ENCODE measurements around the gene NCOA3.
"Not testable (repeated sequence)": the region's sequence is repeated elsewhere in the genome, so short reads cannot be mapped to it uniquely, and the experiment has no call there.

The NCOA3 gene

GRCh38 chr20:47576516-47577033 lies 74.9 kb downstream of the NCOA3 start:
- TF ChIP-seq CTCF (IDR thresholded peaks at IDR 0.05; ENCODE audit: insufficient read depth, low read depth, low read length, missing control alignments): no peak
- DNase-seq (ENCODE audit: low read depth): peak; percentile 59
- H3K4me3 ChIP-seq (ENCODE audit: low read length): no peak overlapping the region

GRCh38 chr20:47577314-47577713 lies 75.6 kb downstream of the NCOA3 start:
- TF ChIP-seq CTCF (IDR thresholded peaks at IDR 0.05; ENCODE audit: insufficient read depth, low read depth, low read length, missing control alignments): no peak
- DNase-seq (ENCODE audit: low read depth): no peak
- H3K4me3 ChIP-seq (ENCODE audit: low read length): no peak overlapping the region

- no peak for DNase-seq (ENCODE audit: low read depth)
- TF ChIP-seq CTCF (IDR thresholded peaks at IDR 0.05; ENCODE audit: insufficient read depth, low read depth, low read length, missing control alignments): no peak
- no peak overlapping the region for H3K4me3 ChIP-seq (ENCODE audit: low read length)
Observed at GRCh38 chr20:47578543-47578942, 76.9 kb downstream of the NCOA3 start.

GRCh38 chr20:47580686-47581085 lies 79.0 kb downstream of the NCOA3 start:
- not testable (repeated sequence) for H3K4me3 ChIP-seq (ENCODE audit: low read length); DNase-seq (ENCODE audit: low read depth)

- no peak overlapping the region for H3K4me3 ChIP-seq (ENCODE audit: low read length)
- no peak for TF ChIP-seq CTCF (IDR thresholded peaks at IDR 0.05; ENCODE audit: insufficient read depth, low read depth, low read length, missing control alignments)
- DNase-seq (ENCODE audit: low read depth): no peak
Observed at GRCh38 chr20:47581090-47581489, 79.4 kb downstream of the NCOA3 start.

GRCh38 chr20:47583551-47583950 lies 81.9 kb downstream of the NCOA3 start:
- DNase-seq (ENCODE audit: low read depth): no peak
- TF ChIP-seq CTCF (IDR thresholded peaks at IDR 0.05; ENCODE audit: insufficient read depth, low read depth, low read length, missing control alignments): no peak
- no peak overlapping the region for H3K4me3 ChIP-seq (ENCODE audit: low read length)

GRCh38 chr20:47585087-47585747 lies 83.5 kb downstream of the NCOA3 start:
- H3K4me3 ChIP-seq (ENCODE audit: low read length): no peak overlapping the region
- no peak for TF ChIP-seq CTCF (IDR thresholded peaks at IDR 0.05; ENCODE audit: insufficient read depth, low read depth, low read length, missing control alignments)
- no peak for DNase-seq (ENCODE audit: low read depth)
